Epithelial cell of esophagus (primary cell): ENCODE data around the gene LIMCH1.

Experiments used
- DNase-seq: peaks from one replicate; pipeline ENCODE4 v3.0.0; 2010; ENCODE audit warnings: low read depth
- H3K4me3 ChIP-seq: 2 replicates; pipeline ENCODE4 v1.5.1; 2011; ENCODE audit warnings: mild to moderate bottlenecking, low read length, control low read depth
- CTCF ChIP-seq: IDR thresholded peaks from 2 replicates; pipeline ENCODE4 v1.5.1; 2011; ENCODE audit warnings: low read depth, mild to moderate bottlenecking, low read length, control low read depth, inconsistent platforms; ENCODE audit not compliant: insufficient read depth; ENCODE audit errors: missing control alignments

Gene LIMCH1

GRCh38 chr4:41545238-41545637 is 7.3 kb downstream of the LIMCH1 start:
- no peak for TF ChIP-seq CTCF
- no peak overlapping the region for H3K4me3 ChIP-seq
- DNase-seq, result no peak

GRCh38 chr4:41546638-41547037 is 8.7 kb downstream of the LIMCH1 start:
- no peak for DNase-seq
- TF ChIP-seq CTCF, result no peak
- H3K4me3 ChIP-seq, result no peak overlapping the region

- no peak for DNase-seq
- no peak for TF ChIP-seq CTCF
- no peak overlapping the region for H3K4me3 ChIP-seq
Observed at GRCh38 chr4:41548305-41548880, 10.4 kb downstream of the LIMCH1 start.

- H3K4me3 ChIP-seq, result no peak overlapping the region
- DNase-seq, result no peak
- TF ChIP-seq CTCF, result no peak
Observed at GRCh38 chr4:41549478-41549877, 11.5 kb downstream of the LIMCH1 start.

- no peak overlapping the region for H3K4me3 ChIP-seq
- DNase-seq, result no peak
Observed at GRCh38 chr4:41550308-41550707, 12.4 kb downstream of the LIMCH1 start.

GRCh38 chr4:41551536-41551935 is 13.6 kb downstream of the LIMCH1 start:
- H3K4me3 ChIP-seq, result no peak overlapping the region
- TF ChIP-seq CTCF, result no peak
- no peak for DNase-seq

More at GRCh38 chr4:41550308-41550707, 12.4 kb downstream of the LIMCH1 start:
- TF ChIP-seq CTCF, result no peak

- DNase-seq, result no peak
- H3K4me3 ChIP-seq, result no peak overlapping the region
- TF ChIP-seq CTCF, result no peak
Observed at GRCh38 chr4:41554905-41555304, 16.9 kb downstream of the LIMCH1 start.
